GM19438 (cell line): Measurements from ENCODE around the gene EHMT2.
"Not testable (repeated sequence)": the region's sequence is repeated elsewhere in the genome, so short reads cannot be mapped to it uniquely, and the experiment has no call there.

Experiments used
- ATAC-seq: cut with Tn5 transposase; IDR thresholded peaks from one replicate; pipeline ENCODE4 v1.9.1; 2021; ENCODE audit warnings: low read depth; ENCODE audit not compliant: unreplicated experiment

EHMT2 gene

GRCh38 chr6:31874084-31874670 lies 23.3 kb downstream of the EHMT2 start:
- ATAC-seq: no peak

DNA sequence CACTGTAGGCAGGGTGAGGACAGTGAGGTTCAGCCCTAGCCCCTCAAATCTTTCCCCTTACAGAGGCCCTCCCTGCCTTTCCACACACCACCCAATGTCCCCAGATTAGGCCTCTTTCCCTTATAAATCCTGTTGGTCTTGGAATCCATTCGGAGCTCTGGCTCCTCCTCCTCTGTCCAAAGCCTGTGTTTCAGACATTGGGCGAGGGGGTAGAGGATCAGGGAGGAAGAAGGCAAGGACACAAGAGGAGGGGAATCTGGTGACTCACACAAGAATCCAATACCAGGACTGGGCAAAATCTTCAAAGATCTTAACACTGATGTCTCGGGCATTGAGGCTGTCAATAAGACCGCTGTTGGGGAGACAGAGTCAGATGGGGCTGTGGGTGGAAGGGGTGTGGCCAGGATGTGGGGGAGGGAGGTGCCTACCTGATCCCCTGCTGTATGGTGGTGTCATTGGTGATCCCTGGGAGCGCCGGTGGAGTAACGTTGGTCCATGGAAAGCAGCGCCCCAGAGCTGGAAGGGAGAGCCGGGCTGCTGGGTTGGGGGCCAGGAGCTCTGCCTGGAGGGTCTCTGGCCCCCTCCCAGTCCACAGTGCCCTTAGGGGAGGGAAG lies 26.3 kb downstream of the EHMT2 start:
- no peak for ATAC-seq

DNA sequence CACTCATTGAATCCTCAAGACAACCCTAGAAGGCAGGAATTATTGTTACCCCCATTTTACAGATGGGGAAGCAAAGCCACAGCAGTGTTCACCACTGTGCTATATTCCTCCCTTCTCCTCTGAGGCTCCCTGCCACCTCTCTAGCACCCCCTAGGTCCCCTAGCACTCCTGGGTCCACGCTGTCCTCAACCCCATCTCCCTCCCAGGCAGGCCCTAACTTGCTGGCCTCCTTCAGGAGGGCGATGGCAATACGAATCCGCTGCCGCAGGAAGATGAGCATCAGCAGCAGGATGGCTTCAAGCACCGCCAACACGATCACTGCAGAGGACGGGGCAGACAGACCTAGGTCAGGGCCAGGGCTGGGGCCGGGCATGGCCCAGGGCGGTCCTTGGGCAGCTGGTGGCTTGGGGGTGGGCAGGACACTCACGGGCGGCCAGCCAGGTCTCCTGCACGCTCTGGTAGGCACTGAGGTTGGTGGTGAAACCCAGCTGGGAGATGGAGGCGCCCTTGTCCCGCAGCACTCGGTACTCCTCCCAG lies 27.0 kb downstream of the EHMT2 start:
- no peak for ATAC-seq

DNA sequence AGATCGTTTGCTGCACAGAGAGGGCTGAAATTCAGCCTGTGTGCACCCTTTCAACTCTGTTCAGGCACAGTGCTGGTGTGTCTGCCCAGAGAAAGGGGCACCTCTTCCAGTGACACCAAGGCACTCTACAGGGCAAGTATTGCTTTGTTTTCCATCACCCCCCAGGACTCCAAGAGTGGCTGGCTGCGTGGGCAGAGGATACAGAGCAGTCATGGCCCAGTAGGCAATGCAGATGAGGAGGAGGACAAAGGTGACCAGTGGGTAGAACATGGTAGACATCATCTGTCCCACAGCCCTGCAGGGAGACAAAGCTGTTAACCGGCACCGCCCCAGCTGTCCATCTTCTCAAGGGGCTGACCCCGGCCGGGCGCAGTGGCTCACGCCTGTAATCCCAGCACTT lies 28.2 kb downstream of the EHMT2 start:
- no peak for ATAC-seq

DNA sequence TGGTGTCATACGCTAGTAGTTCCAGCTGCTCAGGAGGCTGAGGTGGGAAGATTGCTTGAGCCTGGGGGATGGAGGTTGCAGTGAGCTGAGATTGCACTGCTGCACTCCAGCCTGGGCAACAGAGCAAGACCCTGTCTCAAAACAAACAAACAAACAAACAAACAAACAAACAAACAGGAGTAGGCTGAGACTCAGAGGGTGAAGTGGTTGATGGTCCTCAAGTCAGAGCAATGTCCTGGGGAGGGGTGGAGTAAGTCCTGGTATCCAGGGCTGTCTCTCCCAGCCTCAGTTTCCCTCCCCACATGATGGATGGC lies 28.9 kb downstream of the EHMT2 start:
- not testable (repeated sequence) for ATAC-seq

GRCh38 chr6:31865205-31866118 lies 32.0 kb downstream of the EHMT2 start:
- no peak for ATAC-seq

- no peak for ATAC-seq
These were observed 32.7 kb downstream of the EHMT2 start for GRCh38 chr6:31864818-31865204.

- not testable (repeated sequence) for ATAC-seq
These were observed 33.4 kb downstream of the EHMT2 start for GRCh38 chr6:31864123-31864562.

GRCh38 chr6:31862344-31863235 lies 34.9 kb downstream of the EHMT2 start, which contains the start of gene NEU1:
NEU1 (minus strand) TSS chr6:31862821; CDS start chr6:31862776, 45 bp downstream.
- ATAC-seq: peak; percentile 94

DNA sequence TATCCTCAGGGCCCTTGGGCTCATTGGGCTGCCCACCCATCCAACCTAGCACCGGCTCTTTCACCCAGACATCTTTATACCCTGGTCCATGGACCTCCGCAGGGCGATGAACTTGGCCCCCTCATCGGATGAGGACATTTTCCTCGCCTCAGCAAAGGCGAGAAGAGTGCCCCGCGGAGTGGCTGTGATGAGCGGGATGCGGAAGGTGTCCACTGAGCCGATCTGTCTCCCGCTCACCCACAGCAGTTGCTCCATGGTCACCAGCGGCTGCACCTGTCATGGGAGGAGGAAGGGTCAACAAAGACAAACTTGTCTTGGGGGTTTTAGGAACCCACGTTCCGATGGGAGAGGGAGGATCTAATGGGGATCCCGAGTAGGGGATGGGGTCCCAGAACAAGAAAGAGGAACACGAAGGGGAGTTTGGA lies 35.6 kb downstream of the EHMT2 start:
- no peak for ATAC-seq

DNA sequence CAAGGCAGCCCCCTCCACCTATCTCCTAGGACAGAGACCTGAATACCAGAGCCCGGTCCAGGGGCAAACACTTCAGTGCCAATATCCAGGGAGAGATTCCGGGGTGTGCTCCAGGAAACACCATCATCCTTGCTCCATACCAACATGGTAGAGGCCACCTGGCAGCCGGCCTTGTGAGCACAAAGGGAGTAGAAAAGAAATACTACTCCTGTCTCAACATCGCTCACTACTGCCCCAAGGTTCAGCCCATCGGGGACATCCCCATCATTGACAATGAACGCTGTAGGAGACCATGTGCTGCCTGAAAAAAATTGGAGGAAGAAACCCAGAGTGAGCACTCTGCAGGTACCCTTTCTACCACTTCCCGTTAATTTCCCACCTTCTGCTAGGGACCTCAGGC lies 36.3 kb downstream of the EHMT2 start:
- ATAC-seq: no peak

GRCh38 chr6:31860349-31860748 lies 37.1 kb downstream of the EHMT2 start:
- ATAC-seq: no peak

DNA sequence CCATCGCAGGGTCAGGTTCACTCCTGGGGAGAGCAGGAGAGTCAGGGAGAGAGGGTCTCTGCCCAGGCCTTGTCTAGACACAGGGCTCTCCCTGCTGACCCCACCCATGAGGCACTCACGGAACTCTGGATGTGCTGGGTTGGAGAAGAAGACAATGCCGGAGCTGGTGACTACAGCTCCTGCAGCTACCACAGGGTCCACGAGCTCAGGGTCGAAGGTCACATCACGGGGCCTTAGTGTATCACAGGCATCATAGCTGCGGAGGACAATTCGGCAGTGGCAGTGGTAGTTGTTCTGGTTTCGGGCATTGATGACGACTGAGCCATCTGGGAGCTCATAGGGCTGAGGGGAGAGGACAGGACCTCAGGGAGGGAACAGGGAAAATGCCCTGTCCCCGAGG lies 37.6 kb downstream of the EHMT2 start:
- no peak for ATAC-seq

- ATAC-seq: no peak
These were observed 38.8 kb downstream of the EHMT2 start for GRCh38 chr6:31858707-31859106.

GRCh38 chr6:31857774-31858173 lies 39.7 kb downstream of the EHMT2 start:
- ATAC-seq: not testable (repeated sequence)

DNA sequence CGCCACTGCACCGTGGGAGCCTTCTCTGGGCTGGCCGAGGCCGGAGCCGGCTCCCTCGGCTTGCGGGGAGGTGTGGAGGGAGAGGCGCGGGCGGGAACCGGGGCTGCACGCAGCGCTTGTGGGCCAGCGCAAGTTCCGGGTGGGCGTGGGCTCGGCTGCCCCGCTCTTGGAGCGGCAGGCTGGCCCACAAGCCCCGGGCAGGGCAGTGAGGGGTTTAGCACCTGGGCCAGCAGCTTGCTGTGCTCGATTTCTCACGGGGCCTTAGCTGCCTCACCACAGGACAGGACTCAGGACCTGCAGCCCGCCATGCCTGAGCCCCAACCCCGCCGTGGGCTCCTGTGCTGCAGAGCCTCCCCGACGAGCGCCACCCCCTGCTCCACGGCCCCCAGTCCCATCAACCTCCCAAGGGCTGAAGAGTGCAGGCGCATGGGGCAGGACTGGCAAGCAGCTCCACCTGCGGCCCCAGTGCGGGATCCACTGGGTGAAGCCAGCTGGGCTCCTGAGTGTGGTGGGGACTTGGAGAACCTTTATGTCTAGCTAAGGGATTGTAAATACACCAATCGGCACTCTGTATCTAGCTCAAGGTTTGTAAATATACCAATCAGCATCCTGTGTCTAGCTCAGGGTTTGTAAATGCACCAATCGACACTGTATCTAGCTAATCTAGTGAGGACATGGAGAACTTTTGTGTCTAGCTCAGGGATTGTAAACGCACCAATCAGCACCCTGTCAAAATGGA lies 45.3 kb downstream of the EHMT2 start:
- not testable (repeated sequence) for ATAC-seq

DNA sequence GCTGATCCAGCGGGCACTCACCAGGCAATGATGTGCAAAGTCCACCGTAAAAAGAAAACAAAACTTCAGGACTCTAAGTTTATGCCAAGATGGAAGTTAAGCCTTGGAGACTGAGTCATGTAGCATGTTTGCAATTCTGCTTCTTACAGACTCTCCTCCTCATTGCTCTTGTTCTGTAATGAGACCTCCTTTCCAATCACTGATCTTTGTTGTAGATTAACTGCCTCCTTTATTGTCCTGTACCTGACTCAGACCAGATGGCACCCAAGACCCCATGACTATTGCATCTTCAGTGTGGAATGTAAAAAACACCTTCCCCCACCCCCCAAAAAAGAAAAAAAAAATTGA lies 46.0 kb downstream of the EHMT2 start:
- ATAC-seq: no peak

DNA sequence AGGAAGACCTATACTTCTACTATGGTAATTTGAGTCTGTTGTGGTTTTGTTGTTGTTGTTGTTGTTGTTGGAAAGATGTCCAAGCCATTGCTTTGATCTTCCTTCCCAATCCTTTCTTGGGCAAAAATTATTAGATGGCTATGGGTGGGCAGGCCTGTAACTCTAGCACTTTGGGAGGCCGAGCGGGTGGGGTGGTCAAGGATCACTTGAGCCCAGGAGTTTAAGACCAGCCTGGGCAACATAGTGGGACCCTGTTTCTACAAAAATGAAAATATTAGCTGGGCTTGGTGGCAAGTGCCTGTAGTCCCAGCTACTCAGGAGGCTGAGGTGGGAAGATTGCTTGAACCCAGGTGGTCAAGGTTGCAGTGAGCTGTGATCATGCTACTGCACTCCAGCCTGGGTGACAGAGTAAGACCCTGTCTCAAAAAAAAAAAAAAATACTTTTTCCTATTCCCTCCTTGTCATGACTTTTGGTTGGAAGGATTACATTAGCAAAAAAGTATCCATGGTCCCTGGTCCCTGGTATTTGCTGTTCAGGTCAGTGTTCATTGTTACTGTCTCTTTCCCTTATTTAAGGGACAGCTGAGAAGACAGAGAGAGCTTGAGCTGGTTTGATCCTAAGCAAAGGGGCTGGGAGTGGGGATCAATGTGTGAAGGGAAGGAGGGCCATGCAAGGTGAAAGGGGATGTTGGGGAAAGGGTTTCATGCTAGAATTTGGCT lies 46.6 kb downstream of the EHMT2 start:
- no peak for ATAC-seq
